OCI-LY7 (cell line): ENCODE data around the gene LCN6.

Experiments used
- EZH2phosphoT487 ChIP-seq: fragments of 200-600 bp; sonication (generic); IDR thresholded peaks from 2 replicates; pipeline ENCODE4 v1.6.1; 2018; ENCODE audit warnings: low read depth, borderline replicate concordance, mild to moderate bottlenecking, mixed run types, antibody characterized with exemption, low read length, moderate library complexity, mixed read lengths
- TF ChIP-seq, protein P1 (sequence below): fragments of 200-600 bp; sonication (generic); conservative IDR thresholded peaks from 2 replicates; pipeline ENCODE4 v1.5.1; 2014; ENCODE audit warnings: mild to moderate bottlenecking, antibody characterized with exemption, low read length, moderate library complexity, mixed read lengths

- TF ChIP-seq, protein P1, sequence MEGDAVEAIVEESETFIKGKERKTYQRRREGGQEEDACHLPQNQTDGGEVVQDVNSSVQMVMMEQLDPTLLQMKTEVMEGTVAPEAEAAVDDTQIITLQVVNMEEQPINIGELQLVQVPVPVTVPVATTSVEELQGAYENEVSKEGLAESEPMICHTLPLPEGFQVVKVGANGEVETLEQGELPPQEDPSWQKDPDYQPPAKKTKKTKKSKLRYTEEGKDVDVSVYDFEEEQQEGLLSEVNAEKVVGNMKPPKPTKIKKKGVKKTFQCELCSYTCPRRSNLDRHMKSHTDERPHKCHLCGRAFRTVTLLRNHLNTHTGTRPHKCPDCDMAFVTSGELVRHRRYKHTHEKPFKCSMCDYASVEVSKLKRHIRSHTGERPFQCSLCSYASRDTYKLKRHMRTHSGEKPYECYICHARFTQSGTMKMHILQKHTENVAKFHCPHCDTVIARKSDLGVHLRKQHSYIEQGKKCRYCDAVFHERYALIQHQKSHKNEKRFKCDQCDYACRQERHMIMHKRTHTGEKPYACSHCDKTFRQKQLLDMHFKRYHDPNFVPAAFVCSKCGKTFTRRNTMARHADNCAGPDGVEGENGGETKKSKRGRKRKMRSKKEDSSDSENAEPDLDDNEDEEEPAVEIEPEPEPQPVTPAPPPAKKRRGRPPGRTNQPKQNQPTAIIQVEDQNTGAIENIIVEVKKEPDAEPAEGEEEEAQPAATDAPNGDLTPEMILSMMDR, result no peak
- no peak for TF ChIP-seq EZH2phosphoT487
These were observed 33.4 kb downstream of the LCN6 start for GRCh38 chr9:136714893-136715274.
